WTC11 (cell line): ENCODE data around the gene TMC3. TPM values are rescaled to one million over a fixed set of nuclear protein-coding genes. Genes with fewer than 3 reads are reported as not detected.

ENCODE experiments used
- ATAC-seq: fragments of 200-7000 bp; cut with Tn5 transposase; 2 replicates; pipeline ENCODE4 v1.10.0; 2021; ENCODE audit warnings: mild to moderate bottlenecking, moderate library complexity
- CTCF ChIA-PET: fragments of 300-600 bp; sonication (Branson Sonifier 250); formaldehyde crosslinking; loops from one replicate; lab custom pipeline; 2021; ENCODE audit warnings: antibody characterized with exemption; lab: Charles Lee
- POLR2A ChIA-PET: fragments of 350-600 bp; sonication (Branson Sonifier 250); formaldehyde crosslinking; loops from one replicate; lab custom pipeline; 2021; ENCODE audit warnings: antibody characterized with exemption; lab: Charles Lee
- DNase-seq: peaks from one replicate; pipeline ENCODE4 v3.0.0; 2021; ENCODE audit warnings: low spot score
- H3K27ac Mint-ChIP-seq: 2 replicates; pipeline ENCODE4 v1.8.0; 2021; ENCODE audit warnings: mixed read lengths
- H3K27me3 Mint-ChIP-seq: 2 replicates; pipeline ENCODE4 v1.8.0; 2021; ENCODE audit warnings: low read depth, mild to moderate bottlenecking, moderate library complexity, mixed read lengths
- H3K36me3 Mint-ChIP-seq: 2 replicates; pipeline ENCODE4 v1.8.0; 2021; ENCODE audit warnings: mixed read lengths
- H3K4me1 Mint-ChIP-seq: 2 replicates; pipeline ENCODE4 v1.8.0; 2022; ENCODE audit warnings: mixed read lengths
- H3K4me3 Mint-ChIP-seq: 2 replicates; pipeline ENCODE4 v1.8.0; 2021; ENCODE audit warnings: mild to moderate bottlenecking, moderate library complexity, mixed read lengths
- H3K9me3 Mint-ChIP-seq: 2 replicates; pipeline ENCODE4 v1.8.0; 2021; ENCODE audit warnings: mixed read lengths
- EMX1 ChIP-seq: fragments of 250-450 bp; sonication (Bioruptor Pico); IDR thresholded peaks from 2 replicates; pipeline ENCODE4 v1.8.0; 2021; ENCODE audit warnings: mild to moderate bottlenecking
- GTF2I ChIP-seq: fragments of 250-450 bp; sonication (Bioruptor Pico); conservative IDR thresholded peaks from 2 replicates; pipeline ENCODE4 v1.4.0; 2021; ENCODE audit warnings: mild to moderate bottlenecking
- IRF2 ChIP-seq: sonication (generic); formaldehyde crosslinking; IDR thresholded peaks from 2 replicates; pipeline ENCODE4 v1.8.0; 2022; ENCODE audit warnings: low read depth, missing genetic modification reagents, borderline replicate concordance
- JUN ChIP-seq: sonication (generic); formaldehyde crosslinking; IDR thresholded peaks from 2 replicates; pipeline ENCODE4 v1.8.0; 2023; ENCODE audit warnings: mild to moderate bottlenecking, missing genetic modification reagents
- NFATC4 ChIP-seq: fragments of 250-450 bp; sonication (Bioruptor Pico); IDR thresholded peaks from 2 replicates; pipeline ENCODE4 v1.9.0; 2021; ENCODE audit warnings: mild to moderate bottlenecking
- NR2C2 ChIP-seq: sonication (generic); formaldehyde crosslinking; IDR thresholded peaks from 2 replicates; pipeline ENCODE4 v1.8.0; 2022; ENCODE audit warnings: mild to moderate bottlenecking, missing genetic modification reagents
- NR3C1 ChIP-seq: sonication (generic); formaldehyde crosslinking; conservative IDR thresholded peaks from 2 replicates; pipeline ENCODE4 v1.8.1; 2023; ENCODE audit warnings: low read depth, mild to moderate bottlenecking, missing genetic modification reagents
- RORB ChIP-seq: fragments of 250-450 bp; sonication (Bioruptor Pico); IDR thresholded peaks from 2 replicates; pipeline ENCODE4 v1.9.0; 2021; ENCODE audit warnings: mild to moderate bottlenecking
- SMAD4 ChIP-seq: sonication (generic); formaldehyde crosslinking; IDR thresholded peaks from 2 replicates; pipeline ENCODE4 v1.8.0; 2022; ENCODE audit warnings: mild to moderate bottlenecking, missing genetic modification reagents
- SP1 ChIP-seq: sonication (generic); formaldehyde crosslinking; conservative IDR thresholded peaks from 2 replicates; pipeline ENCODE4 v1.8.1; 2022; ENCODE audit warnings: missing genetic modification reagents
- ZNF416 ChIP-seq: fragments of 250-450 bp; sonication (Bioruptor Pico); IDR thresholded peaks from 2 replicates; pipeline ENCODE4 v1.9.0; 2021; ENCODE audit warnings: mild to moderate bottlenecking, inconsistent platforms
- ZNF423 ChIP-seq: fragments of 250-450 bp; sonication (Bioruptor Pico); IDR thresholded peaks from 2 replicates; pipeline ENCODE4 v2.1.2; 2022; ENCODE audit warnings: mild to moderate bottlenecking, moderate library complexity
- total RNA-seq: library from RNA; stranded (reverse); gene quantifications from 3 replicates; pipeline ENCODE4 v1.2.3, GENCODE V29; 2021
- TF ChIP-seq, protein P1 (sequence below): sonication (generic); formaldehyde crosslinking; IDR thresholded peaks from 2 replicates; pipeline ENCODE4 v1.8.1; 2022; ENCODE audit warnings: mild to moderate bottlenecking, missing genetic modification reagents, moderate library complexity, borderline replicate concordance
- TF ChIP-seq, protein P2 (sequence below): fragments of 250-450 bp; sonication (Bioruptor Pico); IDR thresholded peaks from 2 replicates; pipeline ENCODE4 v1.9.0; 2021; ENCODE audit warnings: moderate library complexity, mild to moderate bottlenecking, inconsistent platforms, borderline replicate concordance
- TF ChIP-seq, protein P3 (sequence below): sonication (generic); formaldehyde crosslinking; IDR thresholded peaks from 2 replicates; pipeline ENCODE4 v1.8.0; 2022; ENCODE audit warnings: mild to moderate bottlenecking, missing genetic modification reagents
- TF ChIP-seq, protein P4 (sequence below): sonication (generic); formaldehyde crosslinking; IDR thresholded peaks from 2 replicates; pipeline ENCODE4 v1.8.1; 2023; ENCODE audit warnings: mild to moderate bottlenecking, missing genetic modification reagents, moderate library complexity
- TF ChIP-seq, protein P5 (sequence below): sonication (generic); formaldehyde crosslinking; IDR thresholded peaks from 2 replicates; pipeline ENCODE4 v1.8.0; 2023; ENCODE audit warnings: mild to moderate bottlenecking, missing genetic modification reagents
- TF ChIP-seq, protein P6 (sequence below): sonication (generic); formaldehyde crosslinking; IDR thresholded peaks from 2 replicates; pipeline ENCODE4 v1.8.0; 2022; ENCODE audit warnings: missing genetic modification reagents
- TF ChIP-seq, protein P7 (sequence below): sonication (generic); formaldehyde crosslinking; IDR thresholded peaks from 2 replicates; pipeline ENCODE4 v1.8.0; 2023; ENCODE audit warnings: missing genetic modification reagents, mild to moderate bottlenecking, borderline replicate concordance

TMC3 gene
- total RNA-seq, 1 experiment from 2014 or later: not detected

DNA sequence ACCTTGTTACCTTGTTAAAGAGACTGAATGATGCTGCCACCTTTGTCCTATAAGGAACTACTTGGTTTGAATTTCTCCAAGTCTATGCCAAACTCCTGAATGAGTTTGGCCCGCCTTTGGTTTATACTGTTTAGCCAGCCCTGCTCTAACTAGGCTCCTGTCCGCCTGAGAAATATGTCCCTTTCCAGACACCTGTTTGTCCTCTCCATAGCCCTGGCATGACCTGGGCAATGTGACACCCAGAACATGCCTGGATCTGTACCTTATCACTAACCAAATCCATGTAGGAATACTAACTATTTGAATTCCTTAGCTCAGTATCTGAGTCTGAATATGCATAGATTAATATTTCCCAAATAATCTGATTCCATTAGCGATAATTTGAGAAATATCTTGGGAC, 24.4 kb upstream of the TMC3 start:
- Mint-ChIP-seq H3K4me3 (no peak overlapping the region), H3K4me1 (no peaks in the 10 kb centered on the region), H3K36me3 (peaks cover 2% of the 10 kb centered on the region), H3K27ac (no peak overlapping the region), H3K9me3 (peaks cover 10% of the 10 kb centered on the region), H3K27me3 (no peaks in the 10 kb centered on the region)
- no peak for TF ChIP-seq GTF2I (CRISPR knock-in tag)
- TF ChIP-seq SP1: no peak
- TF ChIP-seq EMX1 (CRISPR knock-in tag): no peak
- TF ChIP-seq SMAD4 (CRISPR knock-in tag): no peak
- no peak for TF ChIP-seq IRF2 (CRISPR knock-in tag)
- TF ChIP-seq, protein P1, sequence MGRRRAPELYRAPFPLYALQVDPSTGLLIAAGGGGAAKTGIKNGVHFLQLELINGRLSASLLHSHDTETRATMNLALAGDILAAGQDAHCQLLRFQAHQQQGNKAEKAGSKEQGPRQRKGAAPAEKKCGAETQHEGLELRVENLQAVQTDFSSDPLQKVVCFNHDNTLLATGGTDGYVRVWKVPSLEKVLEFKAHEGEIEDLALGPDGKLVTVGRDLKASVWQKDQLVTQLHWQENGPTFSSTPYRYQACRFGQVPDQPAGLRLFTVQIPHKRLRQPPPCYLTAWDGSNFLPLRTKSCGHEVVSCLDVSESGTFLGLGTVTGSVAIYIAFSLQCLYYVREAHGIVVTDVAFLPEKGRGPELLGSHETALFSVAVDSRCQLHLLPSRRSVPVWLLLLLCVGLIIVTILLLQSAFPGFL (CRISPR knock-in tag): no peak
- TF ChIP-seq NFATC4: no peak
- TF ChIP-seq, protein P2, sequence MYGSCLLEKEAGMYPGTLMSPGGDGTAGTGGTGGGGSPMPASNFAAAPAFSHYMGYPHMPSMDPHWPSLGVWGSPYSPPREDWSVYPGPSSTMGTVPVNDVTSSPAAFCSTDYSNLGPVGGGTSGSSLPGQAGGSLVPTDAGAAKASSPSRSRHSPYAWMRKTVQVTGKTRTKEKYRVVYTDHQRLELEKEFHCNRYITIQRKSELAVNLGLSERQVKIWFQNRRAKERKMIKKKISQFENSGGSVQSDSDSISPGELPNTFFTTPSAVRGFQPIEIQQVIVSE (CRISPR knock-in tag): no peak
- no peak for TF ChIP-seq RORB
- POLR2A ChIA-PET: no interaction called here
- CTCF ChIA-PET: interaction anchor here (1.3 to 4.6 kb wide), 3 partner anchors 123 to 290 kb away, joined by 3 to 65 read pairs (median 36); no protein-coding TSS in a partner anchor
- ATAC-seq (no peak), DNase-seq (no peak)

DNA sequence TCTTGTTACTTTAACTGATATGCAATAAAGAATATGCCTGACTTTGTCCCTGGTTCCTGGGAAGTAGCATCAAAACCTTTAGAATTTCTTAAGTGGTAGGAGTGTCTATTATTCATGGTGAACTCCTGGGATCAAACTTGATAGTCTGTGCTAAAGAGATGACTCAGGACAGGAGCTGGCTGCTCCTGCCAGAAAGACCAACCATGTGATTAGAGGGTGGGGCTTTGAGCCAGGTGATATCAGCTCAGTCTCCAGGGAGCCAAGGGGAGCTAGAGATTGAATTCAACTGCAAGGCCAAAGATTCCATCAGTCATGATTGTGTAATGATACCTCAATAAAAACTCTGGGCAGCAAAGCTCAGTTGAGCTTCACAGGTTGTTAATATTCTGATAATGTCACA, 20.6 kb upstream of the TMC3 start:
- DNase-seq: no peak
- CTCF ChIA-PET: interaction anchor here (1.9 to 4.1 kb wide), 3 partner anchors 16 to 129 kb away, joined by 7 to 21 read pairs (median 21); no protein-coding TSS in a partner anchor
- H3K27ac Mint-ChIP-seq: no peak overlapping the region
- no peaks in the 10 kb centered on the region for H3K9me3 Mint-ChIP-seq
- H3K4me3 Mint-ChIP-seq: no peak overlapping the region
- ATAC-seq: no peak
- H3K36me3 Mint-ChIP-seq: no peaks in the 10 kb centered on the region
- no peaks in the 10 kb centered on the region for H3K4me1 Mint-ChIP-seq
- no peaks in the 10 kb centered on the region for H3K27me3 Mint-ChIP-seq
- POLR2A ChIA-PET: no interaction called here
- TF ChIP-seq, protein P3, sequence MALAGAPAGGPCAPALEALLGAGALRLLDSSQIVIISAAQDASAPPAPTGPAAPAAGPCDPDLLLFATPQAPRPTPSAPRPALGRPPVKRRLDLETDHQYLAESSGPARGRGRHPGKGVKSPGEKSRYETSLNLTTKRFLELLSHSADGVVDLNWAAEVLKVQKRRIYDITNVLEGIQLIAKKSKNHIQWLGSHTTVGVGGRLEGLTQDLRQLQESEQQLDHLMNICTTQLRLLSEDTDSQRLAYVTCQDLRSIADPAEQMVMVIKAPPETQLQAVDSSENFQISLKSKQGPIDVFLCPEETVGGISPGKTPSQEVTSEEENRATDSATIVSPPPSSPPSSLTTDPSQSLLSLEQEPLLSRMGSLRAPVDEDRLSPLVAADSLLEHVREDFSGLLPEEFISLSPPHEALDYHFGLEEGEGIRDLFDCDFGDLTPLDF (CRISPR knock-in tag): no peak
- TF ChIP-seq, protein P4, sequence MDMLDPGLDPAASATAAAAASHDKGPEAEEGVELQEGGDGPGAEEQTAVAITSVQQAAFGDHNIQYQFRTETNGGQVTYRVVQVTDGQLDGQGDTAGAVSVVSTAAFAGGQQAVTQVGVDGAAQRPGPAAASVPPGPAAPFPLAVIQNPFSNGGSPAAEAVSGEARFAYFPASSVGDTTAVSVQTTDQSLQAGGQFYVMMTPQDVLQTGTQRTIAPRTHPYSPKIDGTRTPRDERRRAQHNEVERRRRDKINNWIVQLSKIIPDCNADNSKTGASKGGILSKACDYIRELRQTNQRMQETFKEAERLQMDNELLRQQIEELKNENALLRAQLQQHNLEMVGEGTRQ: no peak
- no peak for TF ChIP-seq NR2C2 (CRISPR knock-in tag)
- TF ChIP-seq, protein P5, sequence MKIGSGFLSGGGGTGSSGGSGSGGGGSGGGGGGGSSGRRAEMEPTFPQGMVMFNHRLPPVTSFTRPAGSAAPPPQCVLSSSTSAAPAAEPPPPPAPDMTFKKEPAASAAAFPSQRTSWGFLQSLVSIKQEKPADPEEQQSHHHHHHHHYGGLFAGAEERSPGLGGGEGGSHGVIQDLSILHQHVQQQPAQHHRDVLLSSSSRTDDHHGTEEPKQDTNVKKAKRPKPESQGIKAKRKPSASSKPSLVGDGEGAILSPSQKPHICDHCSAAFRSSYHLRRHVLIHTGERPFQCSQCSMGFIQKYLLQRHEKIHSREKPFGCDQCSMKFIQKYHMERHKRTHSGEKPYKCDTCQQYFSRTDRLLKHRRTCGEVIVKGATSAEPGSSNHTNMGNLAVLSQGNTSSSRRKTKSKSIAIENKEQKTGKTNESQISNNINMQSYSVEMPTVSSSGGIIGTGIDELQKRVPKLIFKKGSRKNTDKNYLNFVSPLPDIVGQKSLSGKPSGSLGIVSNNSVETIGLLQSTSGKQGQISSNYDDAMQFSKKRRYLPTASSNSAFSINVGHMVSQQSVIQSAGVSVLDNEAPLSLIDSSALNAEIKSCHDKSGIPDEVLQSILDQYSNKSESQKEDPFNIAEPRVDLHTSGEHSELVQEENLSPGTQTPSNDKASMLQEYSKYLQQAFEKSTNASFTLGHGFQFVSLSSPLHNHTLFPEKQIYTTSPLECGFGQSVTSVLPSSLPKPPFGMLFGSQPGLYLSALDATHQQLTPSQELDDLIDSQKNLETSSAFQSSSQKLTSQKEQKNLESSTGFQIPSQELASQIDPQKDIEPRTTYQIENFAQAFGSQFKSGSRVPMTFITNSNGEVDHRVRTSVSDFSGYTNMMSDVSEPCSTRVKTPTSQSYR (CRISPR knock-in tag): no peak
- TF ChIP-seq, protein P6, sequence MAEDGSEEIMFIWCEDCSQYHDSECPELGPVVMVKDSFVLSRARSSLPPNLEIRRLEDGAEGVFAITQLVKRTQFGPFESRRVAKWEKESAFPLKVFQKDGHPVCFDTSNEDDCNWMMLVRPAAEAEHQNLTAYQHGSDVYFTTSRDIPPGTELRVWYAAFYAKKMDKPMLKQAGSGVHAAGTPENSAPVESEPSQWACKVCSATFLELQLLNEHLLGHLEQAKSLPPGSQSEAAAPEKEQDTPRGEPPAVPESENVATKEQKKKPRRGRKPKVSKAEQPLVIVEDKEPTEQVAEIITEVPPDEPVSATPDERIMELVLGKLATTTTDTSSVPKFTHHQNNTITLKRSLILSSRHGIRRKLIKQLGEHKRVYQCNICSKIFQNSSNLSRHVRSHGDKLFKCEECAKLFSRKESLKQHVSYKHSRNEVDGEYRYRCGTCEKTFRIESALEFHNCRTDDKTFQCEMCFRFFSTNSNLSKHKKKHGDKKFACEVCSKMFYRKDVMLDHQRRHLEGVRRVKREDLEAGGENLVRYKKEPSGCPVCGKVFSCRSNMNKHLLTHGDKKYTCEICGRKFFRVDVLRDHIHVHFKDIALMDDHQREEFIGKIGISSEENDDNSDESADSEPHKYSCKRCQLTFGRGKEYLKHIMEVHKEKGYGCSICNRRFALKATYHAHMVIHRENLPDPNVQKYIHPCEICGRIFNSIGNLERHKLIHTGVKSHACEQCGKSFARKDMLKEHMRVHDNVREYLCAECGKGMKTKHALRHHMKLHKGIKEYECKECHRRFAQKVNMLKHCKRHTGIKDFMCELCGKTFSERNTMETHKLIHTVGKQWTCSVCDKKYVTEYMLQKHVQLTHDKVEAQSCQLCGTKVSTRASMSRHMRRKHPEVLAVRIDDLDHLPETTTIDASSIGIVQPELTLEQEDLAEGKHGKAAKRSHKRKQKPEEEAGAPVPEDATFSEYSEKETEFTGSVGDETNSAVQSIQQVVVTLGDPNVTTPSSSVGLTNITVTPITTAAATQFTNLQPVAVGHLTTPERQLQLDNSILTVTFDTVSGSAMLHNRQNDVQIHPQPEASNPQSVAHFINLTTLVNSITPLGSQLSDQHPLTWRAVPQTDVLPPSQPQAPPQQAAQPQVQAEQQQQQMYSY (CRISPR knock-in tag): no peak
- TF ChIP-seq, protein P7, sequence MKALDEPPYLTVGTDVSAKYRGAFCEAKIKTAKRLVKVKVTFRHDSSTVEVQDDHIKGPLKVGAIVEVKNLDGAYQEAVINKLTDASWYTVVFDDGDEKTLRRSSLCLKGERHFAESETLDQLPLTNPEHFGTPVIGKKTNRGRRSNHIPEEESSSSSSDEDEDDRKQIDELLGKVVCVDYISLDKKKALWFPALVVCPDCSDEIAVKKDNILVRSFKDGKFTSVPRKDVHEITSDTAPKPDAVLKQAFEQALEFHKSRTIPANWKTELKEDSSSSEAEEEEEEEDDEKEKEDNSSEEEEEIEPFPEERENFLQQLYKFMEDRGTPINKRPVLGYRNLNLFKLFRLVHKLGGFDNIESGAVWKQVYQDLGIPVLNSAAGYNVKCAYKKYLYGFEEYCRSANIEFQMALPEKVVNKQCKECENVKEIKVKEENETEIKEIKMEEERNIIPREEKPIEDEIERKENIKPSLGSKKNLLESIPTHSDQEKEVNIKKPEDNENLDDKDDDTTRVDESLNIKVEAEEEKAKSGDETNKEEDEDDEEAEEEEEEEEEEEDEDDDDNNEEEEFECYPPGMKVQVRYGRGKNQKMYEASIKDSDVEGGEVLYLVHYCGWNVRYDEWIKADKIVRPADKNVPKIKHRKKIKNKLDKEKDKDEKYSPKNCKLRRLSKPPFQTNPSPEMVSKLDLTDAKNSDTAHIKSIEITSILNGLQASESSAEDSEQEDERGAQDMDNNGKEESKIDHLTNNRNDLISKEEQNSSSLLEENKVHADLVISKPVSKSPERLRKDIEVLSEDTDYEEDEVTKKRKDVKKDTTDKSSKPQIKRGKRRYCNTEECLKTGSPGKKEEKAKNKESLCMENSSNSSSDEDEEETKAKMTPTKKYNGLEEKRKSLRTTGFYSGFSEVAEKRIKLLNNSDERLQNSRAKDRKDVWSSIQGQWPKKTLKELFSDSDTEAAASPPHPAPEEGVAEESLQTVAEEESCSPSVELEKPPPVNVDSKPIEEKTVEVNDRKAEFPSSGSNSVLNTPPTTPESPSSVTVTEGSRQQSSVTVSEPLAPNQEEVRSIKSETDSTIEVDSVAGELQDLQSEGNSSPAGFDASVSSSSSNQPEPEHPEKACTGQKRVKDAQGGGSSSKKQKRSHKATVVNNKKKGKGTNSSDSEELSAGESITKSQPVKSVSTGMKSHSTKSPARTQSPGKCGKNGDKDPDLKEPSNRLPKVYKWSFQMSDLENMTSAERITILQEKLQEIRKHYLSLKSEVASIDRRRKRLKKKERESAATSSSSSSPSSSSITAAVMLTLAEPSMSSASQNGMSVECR (CRISPR knock-in tag): no peak
- TF ChIP-seq NR3C1: no peak
- no peak for TF ChIP-seq ZNF423
- TF ChIP-seq ZNF416 (CRISPR knock-in tag): no peak
- no peak for TF ChIP-seq JUN (CRISPR knock-in tag)
